Activated CD8-positive, alpha-beta memory T cell treated with anti-CD3 and anti-CD28 coated beads, Interleukin-2, amount 10 ng/mL, durations not matched to agents 7 days and 5 days (primary cell): ENCODE data around the gene CSRP3. TPM values are rescaled to one million over a fixed set of nuclear protein-coding genes. Genes with fewer than 3 reads are reported as not detected.

Experiments used
- ATAC-seq: fragments of 150-1000 bp; cut with Tn5 transposase; one replicate; pipeline ENCODE4 v1.10.0; 2021; ENCODE audit warnings: moderate library complexity
- CTCF ChIA-PET: fragments of 350-600 bp; sonication (Branson Sonifier 250); formaldehyde crosslinking; loops from one replicate; lab custom pipeline; 2021; ENCODE audit warnings: antibody characterized with exemption; lab: Charles Lee
- DNase-seq: peaks from one replicate; pipeline ENCODE4 v3.0.0-alpha.2; 2020
- H3K27ac Mint-ChIP-seq: one replicate; pipeline ENCODE4 v1.8.0; 2021; ENCODE audit warnings: mild to moderate bottlenecking, mixed read lengths
- H3K27me3 Mint-ChIP-seq: one replicate; pipeline ENCODE4 v1.8.0; 2021; ENCODE audit warnings: mixed read lengths
- H3K36me3 Mint-ChIP-seq: one replicate; pipeline ENCODE4 v1.8.0; 2021; ENCODE audit warnings: mild to moderate bottlenecking, mixed read lengths
- H3K4me1 Mint-ChIP-seq: one replicate; pipeline ENCODE4 v1.8.0; 2021; ENCODE audit warnings: mixed read lengths
- H3K4me3 Mint-ChIP-seq: one replicate; pipeline ENCODE4 v1.8.0; 2021; ENCODE audit warnings: mild to moderate bottlenecking, moderate library complexity, mixed read lengths
- H3K9me3 Mint-ChIP-seq: one replicate; pipeline ENCODE4 v1.8.0; 2022; ENCODE audit warnings: low read depth, mixed read lengths
- total RNA-seq, 2 experiments: library from RNA; stranded (reverse); gene quantifications; one replicate each; pipeline ENCODE4 v1.2.3, GENCODE V29; 2021

Gene CSRP3
- total RNA-seq, 2 experiments from 2014 or later: not detected

- H3K27ac Mint-ChIP-seq: no peak overlapping the region
- no peak overlapping the region for H3K4me3 Mint-ChIP-seq
- DNase-seq (no peak), ATAC-seq (no peak)
- no peaks in the 10 kb centered on the region for H3K9me3 Mint-ChIP-seq
- no peaks in the 10 kb centered on the region for H3K4me1 Mint-ChIP-seq
- H3K27me3 Mint-ChIP-seq: peaks cover 23% of the 10 kb centered on the region
- H3K36me3 Mint-ChIP-seq: peaks cover 15% of the 10 kb centered on the region
- CTCF ChIA-PET: no interaction called here
Measured at GRCh38 chr11:19218216-19218615, 16.4 kb upstream of the CSRP3 start.

GRCh38 chr11:19216709-19217374, 15.1 kb upstream of the CSRP3 start:
- H3K9me3 Mint-ChIP-seq: no peaks in the 10 kb centered on the region
- H3K4me3 Mint-ChIP-seq: no peak overlapping the region
- H3K36me3 Mint-ChIP-seq: peaks cover 1% of the 10 kb centered on the region
- no peaks in the 10 kb centered on the region for H3K4me1 Mint-ChIP-seq
- H3K27me3 Mint-ChIP-seq: peaks cover 30% of the 10 kb centered on the region
- ATAC-seq (no peak), DNase-seq (no peak)
- no peak overlapping the region for H3K27ac Mint-ChIP-seq
- CTCF ChIA-PET: interaction anchor here (0.7 kb wide), 1 partner anchor 140 kb away, joined by 3 read pairs; no protein-coding TSS in a partner anchor

- H3K27ac Mint-ChIP-seq: no peak overlapping the region
- no peaks in the 10 kb centered on the region for H3K9me3 Mint-ChIP-seq
- no peaks in the 10 kb centered on the region for H3K4me1 Mint-ChIP-seq
- peaks cover 30% of the 10 kb centered on the region for H3K27me3 Mint-ChIP-seq
- no peak for DNase-seq
- ATAC-seq: no peak
- H3K4me3 Mint-ChIP-seq: no peak overlapping the region
- CTCF ChIA-PET: interaction anchor here (0.7 kb wide), 1 partner anchor 139 kb away, joined by 3 read pairs; no protein-coding TSS in a partner anchor
- H3K36me3 Mint-ChIP-seq: no peaks in the 10 kb centered on the region
Measured at GRCh38 chr11:19216021-19216420, 14.2 kb upstream of the CSRP3 start.

DNA sequence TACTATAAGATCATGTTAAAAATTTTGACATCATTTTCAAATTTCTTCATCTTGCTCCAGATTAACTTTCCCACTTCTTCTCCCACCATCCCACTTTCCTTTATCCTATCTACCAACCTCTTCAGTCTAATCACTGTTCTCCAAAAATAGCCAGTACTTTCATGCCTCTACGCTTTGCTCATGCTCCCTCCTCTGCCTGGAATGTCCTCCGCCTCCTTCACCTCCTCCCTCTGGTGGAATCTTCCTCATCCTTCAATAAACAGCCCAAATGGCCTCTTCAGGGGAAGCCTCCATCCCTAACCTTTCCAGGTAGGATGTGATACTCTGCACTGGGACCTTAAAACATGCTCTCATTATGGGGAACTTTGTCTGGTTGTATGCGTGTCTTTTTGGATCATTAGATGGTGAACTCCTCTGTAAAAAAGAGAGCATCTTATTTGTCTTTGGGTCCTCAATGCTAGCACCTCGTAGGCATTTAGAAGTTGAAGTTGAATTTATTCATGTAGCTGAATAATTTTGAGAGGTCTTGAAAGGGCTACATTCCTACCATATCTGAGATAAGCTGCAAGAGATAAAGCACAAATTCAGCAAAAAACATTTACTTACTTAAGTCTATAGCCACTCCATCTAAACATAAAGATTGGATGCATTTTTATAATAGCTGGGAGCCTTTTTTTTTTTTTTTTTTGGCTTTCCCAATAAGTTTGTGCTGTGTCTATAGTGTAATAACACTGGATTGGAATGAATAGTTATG, 8.0 kb upstream of the CSRP3 start:
- H3K4me1 Mint-ChIP-seq: no peaks in the 10 kb centered on the region
- H3K27ac Mint-ChIP-seq: no peak overlapping the region
- DNase-seq (no peak), ATAC-seq (no peak)
- H3K36me3 Mint-ChIP-seq: no peaks in the 10 kb centered on the region
- H3K4me3 Mint-ChIP-seq: no peak overlapping the region
- peaks cover 34% of the 10 kb centered on the region for H3K27me3 Mint-ChIP-seq
- CTCF ChIA-PET: interaction anchor here (0.8 kb wide), 1 partner anchor 9 kb away, joined by 3 read pairs; no protein-coding TSS in a partner anchor
- no peaks in the 10 kb centered on the region for H3K9me3 Mint-ChIP-seq

- CTCF ChIA-PET: no interaction called here
- H3K9me3 Mint-ChIP-seq: no peaks in the 10 kb centered on the region
- no peaks in the 10 kb centered on the region for H3K4me1 Mint-ChIP-seq
- DNase-seq (no peak), ATAC-seq (no peak)
- H3K27me3 Mint-ChIP-seq: peaks cover 28% of the 10 kb centered on the region
- H3K27ac Mint-ChIP-seq: no peak overlapping the region
- H3K36me3 Mint-ChIP-seq: no peaks in the 10 kb centered on the region
- no peak overlapping the region for H3K4me3 Mint-ChIP-seq
Measured at GRCh38 chr11:19208959-19209546, 7.3 kb upstream of the CSRP3 start.

DNA sequence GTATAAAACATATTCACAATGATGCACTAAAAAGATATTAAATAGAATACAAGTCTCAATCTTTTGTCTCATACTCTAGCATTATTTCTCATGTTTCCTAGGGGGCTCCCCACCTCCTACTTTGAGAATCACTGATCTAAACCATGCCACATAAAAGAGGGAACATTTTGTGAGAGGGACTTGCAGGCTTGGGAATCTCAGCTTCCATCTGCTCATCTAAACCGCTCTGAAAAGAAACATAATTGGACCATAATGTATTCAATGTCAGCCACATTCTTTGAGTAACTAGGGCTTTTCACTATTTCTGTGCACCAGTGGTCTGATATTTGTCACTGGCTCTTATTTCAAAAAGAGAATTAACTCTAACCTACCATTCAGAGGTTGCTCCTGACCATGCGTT, 6.4 kb upstream of the CSRP3 start:
- no peaks in the 10 kb centered on the region for H3K9me3 Mint-ChIP-seq
- DNase-seq (no peak), ATAC-seq (no peak)
- H3K4me1 Mint-ChIP-seq: peaks cover 2% of the 10 kb centered on the region
- no peak overlapping the region for H3K4me3 Mint-ChIP-seq
- CTCF ChIA-PET: no interaction called here
- H3K27me3 Mint-ChIP-seq: peaks cover 25% of the 10 kb centered on the region
- no peak overlapping the region for H3K27ac Mint-ChIP-seq
- no peaks in the 10 kb centered on the region for H3K36me3 Mint-ChIP-seq

- H3K9me3 Mint-ChIP-seq: no peaks in the 10 kb centered on the region
- DNase-seq (no peak), ATAC-seq (no peak)
- no peak overlapping the region for H3K4me3 Mint-ChIP-seq
- peaks cover 2% of the 10 kb centered on the region for H3K4me1 Mint-ChIP-seq
- no peaks in the 10 kb centered on the region for H3K36me3 Mint-ChIP-seq
- H3K27ac Mint-ChIP-seq: no peak overlapping the region
- CTCF ChIA-PET: no interaction called here
- H3K27me3 Mint-ChIP-seq: peaks cover 21% of the 10 kb centered on the region
Measured at GRCh38 chr11:19204836-19205235, 3.1 kb upstream of the CSRP3 start.

DNA sequence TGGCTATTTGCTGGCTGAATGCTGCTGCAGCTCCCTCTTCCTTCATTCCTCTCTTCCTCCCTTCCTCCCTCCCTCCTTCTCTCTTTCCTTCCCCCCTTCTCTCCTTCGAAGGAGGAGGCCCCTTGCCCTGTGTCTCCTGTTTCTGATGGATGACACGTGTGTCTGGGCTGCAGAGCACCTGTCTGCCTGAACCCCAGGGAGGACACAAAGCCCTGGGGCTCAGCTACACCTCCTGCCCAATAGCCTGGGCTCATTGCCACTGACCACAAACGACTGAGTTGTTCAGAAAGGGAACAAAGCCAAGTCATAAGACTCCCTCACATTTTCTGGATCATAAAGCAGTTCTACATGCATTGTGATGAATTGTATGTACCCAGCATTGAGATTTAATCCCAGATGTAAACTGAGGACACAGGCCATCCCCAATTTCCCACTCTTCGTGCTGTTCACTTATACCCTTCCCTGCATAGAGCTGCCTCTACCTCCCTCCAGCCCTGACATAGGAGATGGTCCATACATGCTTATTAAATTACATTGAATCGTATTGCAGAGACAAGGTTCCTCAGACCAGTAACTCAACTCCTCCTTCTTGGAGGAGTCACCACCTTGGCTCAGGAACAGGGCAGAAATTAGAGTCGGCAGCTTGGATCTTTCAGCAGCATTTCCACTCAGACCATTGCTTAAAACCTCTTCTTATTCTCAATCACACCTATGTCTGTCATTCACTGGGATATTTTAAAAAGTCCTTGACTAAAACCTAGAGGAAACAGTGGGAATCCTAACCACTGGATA, 1.2 kb downstream of the CSRP3 start:
- Mint-ChIP-seq H3K9me3 (no peaks in the 10 kb centered on the region), H3K4me1 (peaks cover 2% of the 10 kb centered on the region), H3K4me3 (no peak overlapping the region), H3K27me3 (peaks cover 3% of the 10 kb centered on the region), H3K27ac (no peak overlapping the region), H3K36me3 (no peaks in the 10 kb centered on the region)
- ATAC-seq (no peak), DNase-seq (no peak)
- CTCF ChIA-PET: interaction anchor here (0.7 kb wide), 1 partner anchor 10 kb away, joined by 3 read pairs; no protein-coding TSS in a partner anchor

DNA sequence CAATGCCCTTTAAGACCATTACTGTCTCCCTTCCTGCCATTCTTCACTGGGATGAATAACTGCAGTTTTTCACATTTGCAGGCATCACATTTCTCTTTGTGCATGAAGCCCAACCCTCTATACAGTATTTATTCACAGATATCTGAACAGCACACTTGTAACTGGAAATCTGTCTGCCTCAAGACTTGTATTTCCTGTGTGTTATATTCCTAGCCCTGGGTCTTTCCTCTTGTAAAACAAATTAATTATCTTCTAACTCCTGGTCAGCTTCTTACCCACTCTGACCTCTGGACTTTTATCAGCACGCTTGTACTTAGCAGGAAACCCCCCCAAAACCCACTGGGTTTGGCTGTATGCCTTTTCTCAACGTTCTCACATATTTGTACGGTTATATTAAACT, 2.0 kb downstream of the CSRP3 start:
- Mint-ChIP-seq H3K9me3 (no peaks in the 10 kb centered on the region), H3K27ac (no peak overlapping the region), H3K4me1 (peaks cover 2% of the 10 kb centered on the region), H3K27me3 (peaks cover 3% of the 10 kb centered on the region), H3K36me3 (no peaks in the 10 kb centered on the region), H3K4me3 (no peak overlapping the region)
- ATAC-seq (no peak), DNase-seq (no peak)
- CTCF ChIA-PET: interaction anchor here (1.5 kb wide), 1 partner anchor 15 kb away, joined by 3 read pairs; no protein-coding TSS in a partner anchor

- no peaks in the 10 kb centered on the region for H3K9me3 Mint-ChIP-seq
- no peaks in the 10 kb centered on the region for H3K36me3 Mint-ChIP-seq
- H3K27me3 Mint-ChIP-seq: peaks cover 3% of the 10 kb centered on the region
- CTCF ChIA-PET: interaction anchor here (1.5 kb wide), 2 partner anchors 16 to 122 kb away, joined by 3 to 8 read pairs; no protein-coding TSS in a partner anchor
- DNase-seq (no peak), ATAC-seq (no peak)
- H3K27ac Mint-ChIP-seq: no peak overlapping the region
- peaks cover 2% of the 10 kb centered on the region for H3K4me1 Mint-ChIP-seq
- no peak overlapping the region for H3K4me3 Mint-ChIP-seq
Measured at GRCh38 chr11:19199048-19199447, 2.7 kb downstream of the CSRP3 start.

DNA sequence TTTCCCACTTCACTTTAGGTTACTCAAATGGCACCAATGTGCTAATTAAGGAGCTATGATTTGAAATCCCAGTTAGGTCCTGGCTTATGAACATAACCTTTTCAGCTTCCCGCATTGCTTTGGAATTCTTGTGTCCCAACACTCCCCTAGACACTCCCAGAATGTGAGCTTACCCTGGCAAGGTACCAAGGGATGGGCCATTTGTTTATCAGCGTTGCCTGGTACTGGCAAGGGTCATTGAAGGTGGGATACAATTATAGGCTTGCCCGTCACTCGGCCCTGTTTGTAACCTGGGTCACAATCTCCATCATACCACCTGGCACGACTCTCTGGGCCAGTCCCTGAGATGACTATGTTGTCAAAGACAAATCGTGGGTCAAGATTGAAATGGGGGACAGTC, 5.4 kb downstream of the CSRP3 start:
- Mint-ChIP-seq H3K27me3 (peaks cover 3% of the 10 kb centered on the region), H3K4me1 (no peaks in the 10 kb centered on the region), H3K4me3 (no peak overlapping the region), H3K36me3 (no peaks in the 10 kb centered on the region), H3K27ac (no peak overlapping the region), H3K9me3 (no peaks in the 10 kb centered on the region)
- ATAC-seq: no peak
- CTCF ChIA-PET: no interaction called here
- no peak for DNase-seq

GRCh38 chr11:19194620-19195308, 7.0 kb downstream of the CSRP3 start:
- CTCF ChIA-PET: no interaction called here
- H3K4me3 Mint-ChIP-seq: no peak overlapping the region

More at GRCh38 chr11:19194620-19195308, 7.0 kb downstream of the CSRP3 start:
- DNase-seq (no peak), ATAC-seq (no peak)
- H3K27ac Mint-ChIP-seq: no peak overlapping the region
- no peaks in the 10 kb centered on the region for H3K9me3 Mint-ChIP-seq
- H3K4me1 Mint-ChIP-seq: no peaks in the 10 kb centered on the region
- H3K36me3 Mint-ChIP-seq: no peaks in the 10 kb centered on the region
- H3K27me3 Mint-ChIP-seq: no peaks in the 10 kb centered on the region
